Skeletal muscle satellite cell (primary cell): ENCODE results near the gene CIAPIN1.

Source experiments
- H3K27me3 ChIP-seq: 2 replicates; pipeline ENCODE4 v1.7.0; 2013; ENCODE audit warnings: low read length; ENCODE audit not compliant: control insufficient read depth, insufficient read depth
- H3K36me3 ChIP-seq: 2 replicates; pipeline ENCODE4 v1.7.0; 2013; ENCODE audit warnings: mild to moderate bottlenecking, control low read depth, low read length; ENCODE audit not compliant: insufficient read depth
- H3K4me1 ChIP-seq: 2 replicates; pipeline ENCODE4 v1.7.0; 2013; ENCODE audit warnings: low read length; ENCODE audit not compliant: control insufficient read depth, insufficient read depth
- H3K4me2 ChIP-seq: 2 replicates; pipeline ENCODE4 v1.7.0; 2013; ENCODE audit warnings: mild to moderate bottlenecking, low read length
- H3K4me3 ChIP-seq: 2 replicates; pipeline ENCODE4 v1.7.0; 2013; ENCODE audit warnings: low read length
- H3K9ac ChIP-seq: 2 replicates; pipeline ENCODE4 v1.7.0; 2013; ENCODE audit warnings: mild to moderate bottlenecking, low read depth, low read length, moderate library complexity
- H3K9me3 ChIP-seq: replicated peaks from 2 replicates; pipeline ENCODE4 v1.7.0; 2013; ENCODE audit warnings: mild to moderate bottlenecking, control low read depth, low read length

The CIAPIN1 gene

GRCh38 chr16:57473906-57474305, 26.7 kb upstream of the CIAPIN1 start:
- H3K9me3 ChIP-seq, result no peaks in the 10 kb centered on the region
- H3K4me1 ChIP-seq, result peaks cover 12% of the 10 kb centered on the region
- H3K4me3 ChIP-seq, result no peak overlapping the region
- H3K9ac ChIP-seq, result no peak overlapping the region
- H3K4me2 ChIP-seq, result no peak overlapping the region
- peaks cover 55% of the 10 kb centered on the region for H3K36me3 ChIP-seq
- H3K27me3 ChIP-seq, result no peaks in the 10 kb centered on the region

GRCh38 chr16:57473176-57473840, 26.1 kb upstream of the CIAPIN1 start:
- peaks cover 61% of the 10 kb centered on the region for H3K36me3 ChIP-seq
- no peak overlapping the region for H3K4me3 ChIP-seq
- H3K27me3 ChIP-seq, result no peaks in the 10 kb centered on the region
- no peak overlapping the region for H3K9ac ChIP-seq
- H3K9me3 ChIP-seq, result no peaks in the 10 kb centered on the region
- H3K4me2 ChIP-seq, result no peak overlapping the region
- H3K4me1 ChIP-seq, result peaks cover 6% of the 10 kb centered on the region

GRCh38 chr16:57472665-57473060, 25.5 kb upstream of the CIAPIN1 start:
- Histone ChIP-seq H3K4me3 (no peak overlapping the region), H3K9me3 (no peaks in the 10 kb centered on the region), H3K4me1 (peaks cover 5% of the 10 kb centered on the region), H3K36me3 (peaks cover 67% of the 10 kb centered on the region), H3K27me3 (no peaks in the 10 kb centered on the region), H3K9ac (no peak overlapping the region), H3K4me2 (no peak overlapping the region)

GRCh38 chr16:57471852-57472664, 24.9 kb upstream of the CIAPIN1 start:
- Histone ChIP-seq H3K4me3 (no peak overlapping the region), H3K9ac (no peak overlapping the region), H3K9me3 (no peaks in the 10 kb centered on the region), H3K27me3 (no peaks in the 10 kb centered on the region), H3K4me2 (no peak overlapping the region), H3K4me1 (peaks cover 5% of the 10 kb centered on the region), H3K36me3 (peaks cover 72% of the 10 kb centered on the region)

GRCh38 chr16:57471209-57471608, 24.0 kb upstream of the CIAPIN1 start:
- H3K36me3 ChIP-seq, result peaks cover 77% of the 10 kb centered on the region
- no peak overlapping the region for H3K9ac ChIP-seq
- no peaks in the 10 kb centered on the region for H3K27me3 ChIP-seq
- H3K4me3 ChIP-seq, result no peak overlapping the region
- H3K9me3 ChIP-seq, result no peaks in the 10 kb centered on the region
- no peak overlapping the region for H3K4me2 ChIP-seq
- H3K4me1 ChIP-seq, result peaks cover 5% of the 10 kb centered on the region

- Histone ChIP-seq H3K9me3 (no peaks in the 10 kb centered on the region), H3K4me1 (peaks cover 5% of the 10 kb centered on the region), H3K4me3 (no peak overlapping the region), H3K9ac (no peak overlapping the region), H3K4me2 (no peak overlapping the region), H3K27me3 (no peaks in the 10 kb centered on the region), H3K36me3 (peaks cover 82% of the 10 kb centered on the region)
Observed at GRCh38 chr16:57470711-57471110, 23.5 kb upstream of the CIAPIN1 start.

GRCh38 chr16:57469917-57470470, 22.8 kb upstream of the CIAPIN1 start:
- Histone ChIP-seq H3K9ac (no peak overlapping the region), H3K4me3 (no peak overlapping the region), H3K27me3 (no peaks in the 10 kb centered on the region), H3K4me1 (peaks cover 5% of the 10 kb centered on the region), H3K4me2 (no peak overlapping the region), H3K9me3 (no peaks in the 10 kb centered on the region), H3K36me3 (peaks cover 88% of the 10 kb centered on the region)

GRCh38 chr16:57469046-57469445, 21.9 kb upstream of the CIAPIN1 start:
- H3K4me3 ChIP-seq, result no peak overlapping the region
- no peak overlapping the region for H3K9ac ChIP-seq
- peaks cover 88% of the 10 kb centered on the region for H3K36me3 ChIP-seq
- peaks cover 8% of the 10 kb centered on the region for H3K4me1 ChIP-seq
- H3K9me3 ChIP-seq, result no peaks in the 10 kb centered on the region
- no peaks in the 10 kb centered on the region for H3K27me3 ChIP-seq
- no peak overlapping the region for H3K4me2 ChIP-seq

- peaks cover 81% of the 10 kb centered on the region for H3K36me3 ChIP-seq
- no peak overlapping the region for H3K4me3 ChIP-seq
- peaks cover 15% of the 10 kb centered on the region for H3K4me1 ChIP-seq
- no peak overlapping the region for H3K9ac ChIP-seq
- no peaks in the 10 kb centered on the region for H3K9me3 ChIP-seq
- H3K4me2 ChIP-seq, result no peak overlapping the region
- no peaks in the 10 kb centered on the region for H3K27me3 ChIP-seq
Observed at GRCh38 chr16:57468346-57468745, 21.2 kb upstream of the CIAPIN1 start.

GRCh38 chr16:57464523-57464922, 17.3 kb upstream of the CIAPIN1 start:
- Histone ChIP-seq H3K4me1 (peaks cover 13% of the 10 kb centered on the region), H3K9me3 (no peaks in the 10 kb centered on the region), H3K4me2 (no peak overlapping the region), H3K36me3 (peaks cover 57% of the 10 kb centered on the region), H3K27me3 (no peaks in the 10 kb centered on the region), H3K9ac (no peak overlapping the region), H3K4me3 (no peak overlapping the region)

- peak overlapping the region; percentile 95 for H3K4me3 ChIP-seq
- H3K4me1 ChIP-seq, result peaks cover 13% of the 10 kb centered on the region
- H3K9ac ChIP-seq, result peak overlapping the region; percentile 91
- H3K9me3 ChIP-seq, result no peaks in the 10 kb centered on the region
- H3K36me3 ChIP-seq, result peaks cover 54% of the 10 kb centered on the region
- H3K4me2 ChIP-seq, result peak overlapping the region; percentile 85
- no peaks in the 10 kb centered on the region for H3K27me3 ChIP-seq
Observed at GRCh38 chr16:57462978-57463362, 15.8 kb upstream of the CIAPIN1 start.
